Neural progenitor cell (in vitro differentiated cells): ENCODE results near the gene MEGF8.

Experiments
- EZH2 ChIP-seq: fragments of 200-600 bp; sonication (generic); IDR thresholded peaks from 2 replicates; pipeline ENCODE4 v1.6.1; 2017; ENCODE audit warnings: antibody characterized with exemption, mild to moderate bottlenecking, moderate library complexity
- TF ChIP-seq, protein P1 (sequence below): fragments of 200-600 bp; sonication (generic); IDR thresholded peaks from 2 replicates; pipeline ENCODE4 v1.5.1; 2017; ENCODE audit warnings: antibody characterized with exemption, mild to moderate bottlenecking

- TF ChIP-seq, protein P1, sequence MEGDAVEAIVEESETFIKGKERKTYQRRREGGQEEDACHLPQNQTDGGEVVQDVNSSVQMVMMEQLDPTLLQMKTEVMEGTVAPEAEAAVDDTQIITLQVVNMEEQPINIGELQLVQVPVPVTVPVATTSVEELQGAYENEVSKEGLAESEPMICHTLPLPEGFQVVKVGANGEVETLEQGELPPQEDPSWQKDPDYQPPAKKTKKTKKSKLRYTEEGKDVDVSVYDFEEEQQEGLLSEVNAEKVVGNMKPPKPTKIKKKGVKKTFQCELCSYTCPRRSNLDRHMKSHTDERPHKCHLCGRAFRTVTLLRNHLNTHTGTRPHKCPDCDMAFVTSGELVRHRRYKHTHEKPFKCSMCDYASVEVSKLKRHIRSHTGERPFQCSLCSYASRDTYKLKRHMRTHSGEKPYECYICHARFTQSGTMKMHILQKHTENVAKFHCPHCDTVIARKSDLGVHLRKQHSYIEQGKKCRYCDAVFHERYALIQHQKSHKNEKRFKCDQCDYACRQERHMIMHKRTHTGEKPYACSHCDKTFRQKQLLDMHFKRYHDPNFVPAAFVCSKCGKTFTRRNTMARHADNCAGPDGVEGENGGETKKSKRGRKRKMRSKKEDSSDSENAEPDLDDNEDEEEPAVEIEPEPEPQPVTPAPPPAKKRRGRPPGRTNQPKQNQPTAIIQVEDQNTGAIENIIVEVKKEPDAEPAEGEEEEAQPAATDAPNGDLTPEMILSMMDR, result no peak
- no peak for TF ChIP-seq EZH2
These were observed 80.7 kb downstream of the MEGF8 start for GRCh38 chr19:42406111-42406510.
